Dendritic cell treated with granulocyte-macrophage colony-stimulating factor and Interleukin-4, amounts not matched to agents 40 ng/mL and 50 ng/mL, for 4 days (primary cell): Measurements from ENCODE around the gene WNT6.

Experiments
- H3K27ac Mint-ChIP-seq: one replicate; pipeline ENCODE4 v1.8.0; 2022; ENCODE audit warnings: mild to moderate bottlenecking, mixed read lengths
- H3K27me3 Mint-ChIP-seq: one replicate; pipeline ENCODE4 v1.8.0; 2022; ENCODE audit warnings: mild to moderate bottlenecking, mixed read lengths
- H3K36me3 Mint-ChIP-seq: one replicate; pipeline ENCODE4 v1.8.0; 2022; ENCODE audit warnings: low read depth, mixed read lengths
- H3K4me1 Mint-ChIP-seq: one replicate; pipeline ENCODE4 v1.8.0; 2022; ENCODE audit warnings: low read depth, mixed read lengths
- H3K4me3 Mint-ChIP-seq: one replicate; pipeline ENCODE4 v1.8.0; 2022; ENCODE audit warnings: mild to moderate bottlenecking, moderate library complexity, mixed read lengths
- H3K9me3 Mint-ChIP-seq: one replicate; pipeline ENCODE4 v1.8.0; 2022; ENCODE audit warnings: mixed read lengths
- intact Hi-C: fragments of 100-400 bp; cut with micrococcal nuclease; formaldehyde crosslinking; loops from one replicate; pipeline ENCODE4 v1.15.0; 2022

The WNT6 gene

GRCh38 chr2:218857371-218858137 lies 2.1 kb upstream of the WNT6 start:
- Mint-ChIP-seq H3K27ac (no peak overlapping the region), H3K4me1 (peaks cover 36% of the 10 kb centered on the region), H3K27me3 (peaks cover 92% of the 10 kb centered on the region), H3K36me3 (no peaks in the 10 kb centered on the region), H3K4me3 (no peak overlapping the region), H3K9me3 (no peaks in the 10 kb centered on the region)
- intact Hi-C loops: no loop called here

DNA sequence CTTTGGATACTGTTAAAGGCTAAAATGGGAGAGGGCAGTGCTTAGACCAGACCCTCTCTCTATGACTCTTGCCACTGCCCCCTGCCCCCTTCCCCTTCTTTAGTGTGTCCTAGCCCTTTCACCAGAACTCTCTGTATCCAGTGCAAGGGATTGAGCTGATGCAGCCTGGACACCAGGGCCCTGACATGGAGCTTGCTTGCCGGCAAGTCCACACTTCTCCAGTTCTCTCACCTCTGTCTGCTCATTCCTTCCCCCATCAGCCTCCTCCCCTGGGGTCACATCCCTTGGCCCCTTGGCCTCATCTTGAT lies 1.5 kb upstream of the WNT6 start:
- no peak overlapping the region for H3K4me3 Mint-ChIP-seq
- H3K9me3 Mint-ChIP-seq: no peaks in the 10 kb centered on the region
- H3K4me1 Mint-ChIP-seq: peaks cover 33% of the 10 kb centered on the region
- H3K27me3 Mint-ChIP-seq: peaks cover 92% of the 10 kb centered on the region
- no peak overlapping the region for H3K27ac Mint-ChIP-seq
- intact Hi-C loops: no loop called here
- no peaks in the 10 kb centered on the region for H3K36me3 Mint-ChIP-seq

DNA sequence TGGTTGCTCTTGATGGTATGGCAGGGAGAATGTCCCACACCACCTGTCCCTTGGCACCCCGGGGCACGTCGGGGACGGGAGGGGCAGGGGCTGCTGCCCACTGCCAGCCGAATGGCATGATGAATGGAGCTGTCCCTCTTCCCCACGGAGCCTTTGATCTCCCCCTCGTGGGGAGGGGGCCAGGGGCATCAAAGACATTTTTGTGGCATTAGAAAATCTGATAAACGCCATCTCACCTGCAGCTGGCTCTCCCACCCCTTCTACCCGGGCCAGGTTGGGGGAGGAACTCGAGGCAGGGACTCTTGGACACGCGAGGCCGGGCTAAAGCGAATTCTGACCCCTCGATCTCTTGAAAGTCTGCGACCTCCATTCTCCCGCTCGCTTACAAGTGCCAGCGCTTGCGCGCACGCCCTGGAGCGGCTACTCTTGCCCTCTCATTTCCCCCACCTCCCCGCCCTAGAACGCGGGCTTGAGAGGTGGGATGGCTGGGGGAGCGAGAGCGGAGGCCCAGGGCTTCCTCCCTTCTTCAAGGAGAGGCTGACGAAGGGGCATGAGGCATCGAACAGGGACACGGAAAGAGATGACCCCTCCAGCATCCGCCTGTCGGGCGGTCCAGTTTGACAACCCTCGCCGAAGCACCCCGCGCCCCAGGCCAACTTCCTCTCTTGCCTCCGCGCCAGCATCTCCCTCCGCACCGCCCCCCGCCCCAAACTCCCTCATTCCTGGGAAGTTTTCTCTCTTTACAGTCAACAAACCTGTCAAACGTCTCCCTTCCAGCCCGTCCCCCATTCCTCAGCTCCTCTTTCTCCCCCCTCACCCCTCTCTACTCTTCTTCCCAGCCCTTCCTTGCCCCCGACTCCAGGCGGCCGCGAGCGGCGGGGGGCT lies 692 bp upstream of the WNT6 start:
- H3K27ac Mint-ChIP-seq: no peak overlapping the region
- H3K4me3 Mint-ChIP-seq: peak overlapping the region; percentile 54
- H3K36me3 Mint-ChIP-seq: no peaks in the 10 kb centered on the region
- intact Hi-C loops: no loop called here
- peaks cover 32% of the 10 kb centered on the region for H3K4me1 Mint-ChIP-seq
- peaks cover 93% of the 10 kb centered on the region for H3K27me3 Mint-ChIP-seq
- H3K9me3 Mint-ChIP-seq: no peaks in the 10 kb centered on the region

GRCh38 chr2:218859988-218860831 lies 605 bp downstream of the WNT6 start:
- Mint-ChIP-seq H3K36me3 (no peaks in the 10 kb centered on the region), H3K27ac (no peak overlapping the region)

GRCh38 chr2:218860950-218861381 lies 1.4 kb downstream of the WNT6 start:
- Mint-ChIP-seq H3K36me3 (no peaks in the 10 kb centered on the region), H3K27ac (no peak overlapping the region), H3K4me1 (peaks cover 31% of the 10 kb centered on the region), H3K27me3 (peaks cover 89% of the 10 kb centered on the region), H3K9me3 (no peaks in the 10 kb centered on the region), H3K4me3 (no peak overlapping the region)
- intact Hi-C loops: no loop called here

More at GRCh38 chr2:218859988-218860831, 605 bp downstream of the WNT6 start:
- intact Hi-C loops: no loop called here
- Mint-ChIP-seq H3K27me3 (peaks cover 92% of the 10 kb centered on the region), H3K9me3 (no peaks in the 10 kb centered on the region), H3K4me3 (peak overlapping the region; percentile 57), H3K4me1 (peaks cover 31% of the 10 kb centered on the region)

DNA sequence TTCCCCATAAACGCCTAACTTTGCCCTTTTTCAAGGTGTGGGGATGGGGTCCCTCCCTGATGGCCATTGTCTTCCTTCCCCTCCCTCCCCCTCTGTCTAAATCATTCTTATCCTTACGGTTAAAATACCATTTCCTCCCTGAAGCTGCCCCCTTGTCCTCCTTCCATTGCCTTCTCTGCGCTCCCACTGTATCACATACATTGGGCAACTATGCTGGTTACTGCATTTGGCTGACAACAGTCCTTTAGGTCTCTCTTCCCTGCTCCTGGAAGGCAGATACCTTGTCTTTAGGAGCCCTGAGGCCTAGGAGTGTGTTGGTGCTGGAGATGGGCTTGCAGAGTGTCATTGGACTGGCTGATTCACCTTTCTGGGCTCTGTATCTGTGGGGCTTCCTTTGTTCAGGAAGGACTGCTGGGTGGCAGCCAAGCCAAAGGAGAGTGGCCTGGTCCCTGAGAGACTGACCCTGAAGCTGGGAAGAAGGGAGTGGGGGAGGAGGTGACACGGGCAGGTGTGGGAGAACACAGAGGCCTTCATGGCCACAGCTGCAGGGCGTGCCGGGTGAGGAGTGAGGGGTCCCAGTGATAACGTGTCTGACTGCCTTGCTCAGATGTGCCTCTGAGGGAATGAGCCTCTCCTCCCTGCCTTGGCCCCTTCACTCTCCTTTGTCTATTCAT lies 2.2 kb downstream of the WNT6 start:
- H3K27ac Mint-ChIP-seq: no peak overlapping the region
- intact Hi-C loops: no loop called here
- H3K4me3 Mint-ChIP-seq: no peak overlapping the region
- H3K27me3 Mint-ChIP-seq: peaks cover 87% of the 10 kb centered on the region
- H3K4me1 Mint-ChIP-seq: peaks cover 32% of the 10 kb centered on the region
- no peaks in the 10 kb centered on the region for H3K36me3 Mint-ChIP-seq
- H3K9me3 Mint-ChIP-seq: no peaks in the 10 kb centered on the region

DNA sequence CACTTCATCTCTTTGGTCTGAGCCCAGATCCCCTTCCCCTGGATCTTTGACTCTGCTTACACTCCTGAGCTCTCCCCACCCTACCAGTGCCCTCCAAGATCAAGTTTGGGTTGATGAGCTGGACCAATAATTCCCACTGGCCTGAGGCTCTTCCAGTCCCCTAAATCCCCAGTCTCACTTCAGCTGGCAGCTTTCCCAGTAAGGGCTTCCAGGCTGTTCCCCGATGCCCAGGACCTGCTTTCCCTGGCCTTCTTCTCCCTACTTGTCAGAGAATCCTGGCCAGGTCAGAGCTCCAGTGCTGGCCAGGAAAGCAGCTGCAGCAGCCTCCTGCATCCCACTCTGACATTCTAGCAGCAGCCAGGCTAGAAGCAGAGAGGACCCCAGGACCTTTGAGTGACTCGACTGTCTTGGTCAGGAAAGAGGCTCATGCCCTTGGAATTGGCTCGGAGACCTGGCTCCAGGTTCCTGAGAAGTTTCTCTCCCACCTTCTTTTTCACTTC lies 3.5 kb downstream of the WNT6 start:
- intact Hi-C loops: no loop called here
- H3K27me3 Mint-ChIP-seq: peaks cover 80% of the 10 kb centered on the region
- H3K36me3 Mint-ChIP-seq: no peaks in the 10 kb centered on the region
- H3K27ac Mint-ChIP-seq: no peak overlapping the region
- H3K4me3 Mint-ChIP-seq: no peak overlapping the region
- peaks cover 45% of the 10 kb centered on the region for H3K4me1 Mint-ChIP-seq
- no peaks in the 10 kb centered on the region for H3K9me3 Mint-ChIP-seq

DNA sequence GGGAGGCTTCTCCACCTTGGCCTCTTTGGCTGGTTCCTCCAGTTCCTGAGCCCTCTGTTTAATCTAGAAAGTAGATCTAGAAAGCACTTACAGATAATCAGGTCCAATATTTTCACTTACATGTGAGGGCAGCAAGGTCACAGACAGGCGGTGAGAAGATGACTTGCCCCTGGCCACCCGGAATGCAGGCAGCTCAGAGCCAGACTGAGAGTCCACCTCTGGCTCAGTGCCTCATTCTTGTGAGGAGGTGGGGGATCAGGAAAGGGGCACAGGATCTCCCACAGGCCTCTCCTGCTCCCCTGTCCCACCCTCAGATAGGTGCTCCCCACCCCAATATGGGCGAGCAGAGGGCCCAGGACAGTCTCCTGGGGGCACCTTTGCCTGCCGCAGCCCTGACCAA lies 5.8 kb downstream of the WNT6 start:
- intact Hi-C loops: no loop called here
- Mint-ChIP-seq H3K4me3 (no peak overlapping the region), H3K36me3 (no peaks in the 10 kb centered on the region), H3K27me3 (peaks cover 79% of the 10 kb centered on the region), H3K27ac (no peak overlapping the region), H3K9me3 (no peaks in the 10 kb centered on the region), H3K4me1 (peaks cover 42% of the 10 kb centered on the region)

- no peak overlapping the region for H3K4me3 Mint-ChIP-seq
- intact Hi-C loops: no loop called here
- H3K36me3 Mint-ChIP-seq: no peaks in the 10 kb centered on the region
- peaks cover 42% of the 10 kb centered on the region for H3K4me1 Mint-ChIP-seq
- H3K9me3 Mint-ChIP-seq: no peaks in the 10 kb centered on the region
- peaks cover 80% of the 10 kb centered on the region for H3K27me3 Mint-ChIP-seq
- H3K27ac Mint-ChIP-seq: no peak overlapping the region
These were observed 6.4 kb downstream of the WNT6 start for GRCh38 chr2:218865999-218866398.

- Mint-ChIP-seq H3K36me3 (no peaks in the 10 kb centered on the region), H3K4me1 (peaks cover 58% of the 10 kb centered on the region), H3K9me3 (no peaks in the 10 kb centered on the region), H3K4me3 (no peak overlapping the region), H3K27me3 (peaks cover 79% of the 10 kb centered on the region), H3K27ac (no peak overlapping the region)
- intact Hi-C loops: no loop called here
These were observed 8.3 kb downstream of the WNT6 start for GRCh38 chr2:218867900-218868299.

DNA sequence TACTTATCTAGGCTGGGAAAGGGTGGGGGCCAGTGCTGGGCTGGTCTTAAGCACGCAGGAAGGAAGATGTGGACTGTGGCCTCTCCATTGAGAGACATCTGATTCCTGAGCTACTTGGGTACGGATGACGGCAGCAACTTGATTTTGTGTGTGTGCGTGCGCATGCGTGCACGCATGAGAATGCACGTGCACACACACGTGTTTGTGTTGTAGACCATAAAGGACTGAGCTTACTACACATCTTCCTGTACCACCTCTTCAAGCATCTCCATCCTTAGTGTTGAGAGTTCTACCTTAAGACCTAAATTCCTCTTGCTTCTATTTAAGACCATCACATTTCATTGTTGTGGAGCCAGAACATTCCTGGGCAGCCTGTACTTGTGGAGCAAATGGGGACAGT lies 9.5 kb downstream of the WNT6 start:
- no peaks in the 10 kb centered on the region for H3K36me3 Mint-ChIP-seq
- no peaks in the 10 kb centered on the region for H3K9me3 Mint-ChIP-seq
- peaks cover 54% of the 10 kb centered on the region for H3K4me1 Mint-ChIP-seq
- no peak overlapping the region for H3K4me3 Mint-ChIP-seq
- H3K27ac Mint-ChIP-seq: no peak overlapping the region
- intact Hi-C loops: no loop called here
- peaks cover 79% of the 10 kb centered on the region for H3K27me3 Mint-ChIP-seq

- intact Hi-C loops: no loop called here
- H3K4me3 Mint-ChIP-seq: peak overlapping the region; percentile 63
- H3K27me3 Mint-ChIP-seq: peaks cover 81% of the 10 kb centered on the region
- no peak overlapping the region for H3K27ac Mint-ChIP-seq
- H3K9me3 Mint-ChIP-seq: no peaks in the 10 kb centered on the region
- H3K4me1 Mint-ChIP-seq: peaks cover 53% of the 10 kb centered on the region
- no peaks in the 10 kb centered on the region for H3K36me3 Mint-ChIP-seq
These were observed 11.4 kb downstream of the WNT6 start for GRCh38 chr2:218870984-218871344.
